Pancreas (tissue), 10 donors: ENCODE results near the gene TMEM169. TPM values are rescaled to one million over a fixed set of nuclear protein-coding genes. Genes with fewer than 3 reads are reported as not detected.

ENCODE experiments used
- ATAC-seq, 4 donors: fragments of 200-7000 bp; cut with Tn5 transposase; one replicate each; pipeline versions ENCODE4 v1.8.0 to v1.9.1; 2020; ENCODE audit warnings: mild to moderate bottlenecking in 4 of 4, moderate library complexity in 4 of 4
- DNase-seq, 6 donors: peaks; one replicate each; pipeline ENCODE4 v3.0.0-alpha.2; 2020
- FAIRE-seq: peaks from 2 replicates; lab custom pipeline; 2012; peaks lifted over from hg19 to GRCh38; lab: Jason Lieb, UNC
- H3K27ac ChIP-seq, 4 donors: fragments of 200-600 bp; sonication (generic); 1 replicate in 3 of 4; 2 replicates in 1 of 4; pipeline versions ENCODE4 v1.5.0 to v1.8.0; 2020
- H3K27me3 ChIP-seq, 4 donors: fragments of 200-600 bp; one replicate each; pipeline ENCODE4 v1.8.0; 2021
- H3K36me3 ChIP-seq, 3 donors: fragments of 200-600 bp; sonication (generic) in 1 of 3; one replicate each; pipeline versions ENCODE4 v1.5.0 to v1.8.0; 2020 to 2021
- H3K4me1 ChIP-seq, 3 donors: fragments of 200-600 bp; one replicate each; pipeline ENCODE4 v1.8.0; 2021
- H3K4me3 ChIP-seq, 4 donors: fragments of 200-600 bp; sonication (generic) in 2 of 4; one replicate each; pipeline versions ENCODE4 v1.5.0 to v1.8.0; 2020 to 2021
- H3K9me3 ChIP-seq, 4 donors: fragments of 200-600 bp; one replicate each; pipeline ENCODE4 v1.8.0; 2021
- WGBS, 2 donors: extraction: QIAGEN DNeasy Blood & Tissue Kit; methylation state at CpG; one replicate each; pipeline ENCODE4 v1.1.7; 2013; 5-methylcytosine and 5-hydroxymethylcytosine counted together
- intact Hi-C, 3 donors: fragments of 100-400 bp; cut with DNase I; formaldehyde crosslinking; loops; one replicate each; pipeline versions ENCODE4 v1.11.1 to v1.14.2; 2022
- polyA plus RNA-seq, 2 donors: library from polyadenylated mRNA; stranded (reverse); fragments of 200-250 nt; gene quantifications; one replicate each; pipeline ENCODE4 v1.2.3, GENCODE V29; 2013
- total RNA-seq, 6 donors: library from RNA; stranded (reverse); fragmentation: NEBNext Ultra II Directional in 4 of 6; extraction: Animal tissue kit (Norgen Biotek cat#: 25700) in 4 of 6; gene quantifications; one replicate each; pipeline versions ENCODE4 v1.2.1 to v1.2.4, GENCODE V29; 2021 to 2023
- TF ChIP-seq, protein P1 (sequence below), 4 donors: fragments of 200-600 bp; sonication (generic) in 3 of 4; IDR thresholded peaks; one replicate each; pipeline versions ENCODE4 v1.5.0 to v1.8.0; 2021; ENCODE audit warnings: antibody characterized with exemption in 4 of 4
- donor health status: healthy with polysubstance abuse.
- donor health status: DM: no; HTN: no; CAD: no; lungs with moderate emphysema.
- donor health status: DM: no; HTN: no; CAD: no.
- donor health status: control.
- donor health status: control.
- donor health status: Bipolar disorder and iron deficiency.
- donor health status: DM: yes; HTN: yes; CAD: no.
- donor health status: DM: no; HTN: no; CAD: no.
- donor health status: DM: no; HTN: no; CAD: no.
- donor health status: DM: yes; HTN: yes; CAD: no.

TMEM169 gene
- total and polyA plus RNA-seq, 8 donors: 0.15 to 0.55 (median 0.44) TPM

GRCh38 chr2:216098421-216099334 lies 17.0 kb downstream of the TMEM169 start:
- H3K27me3 ChIP-seq: peaks cover 0 to 4% (median 0%) of the 10 kb centered on the region in 4 donors
- intact Hi-C loops: no loop called here
- WGBS, 2 donors: 86% methylated on average over 9 of the region's 9 CpGs
- TF ChIP-seq, protein P1, sequence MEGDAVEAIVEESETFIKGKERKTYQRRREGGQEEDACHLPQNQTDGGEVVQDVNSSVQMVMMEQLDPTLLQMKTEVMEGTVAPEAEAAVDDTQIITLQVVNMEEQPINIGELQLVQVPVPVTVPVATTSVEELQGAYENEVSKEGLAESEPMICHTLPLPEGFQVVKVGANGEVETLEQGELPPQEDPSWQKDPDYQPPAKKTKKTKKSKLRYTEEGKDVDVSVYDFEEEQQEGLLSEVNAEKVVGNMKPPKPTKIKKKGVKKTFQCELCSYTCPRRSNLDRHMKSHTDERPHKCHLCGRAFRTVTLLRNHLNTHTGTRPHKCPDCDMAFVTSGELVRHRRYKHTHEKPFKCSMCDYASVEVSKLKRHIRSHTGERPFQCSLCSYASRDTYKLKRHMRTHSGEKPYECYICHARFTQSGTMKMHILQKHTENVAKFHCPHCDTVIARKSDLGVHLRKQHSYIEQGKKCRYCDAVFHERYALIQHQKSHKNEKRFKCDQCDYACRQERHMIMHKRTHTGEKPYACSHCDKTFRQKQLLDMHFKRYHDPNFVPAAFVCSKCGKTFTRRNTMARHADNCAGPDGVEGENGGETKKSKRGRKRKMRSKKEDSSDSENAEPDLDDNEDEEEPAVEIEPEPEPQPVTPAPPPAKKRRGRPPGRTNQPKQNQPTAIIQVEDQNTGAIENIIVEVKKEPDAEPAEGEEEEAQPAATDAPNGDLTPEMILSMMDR (IDR thresholded peaks at IDR 0.05): no peak
- no peak for ATAC-seq
- no peak for FAIRE-seq
- no peak overlapping the region for H3K27ac ChIP-seq
- no peaks in the 10 kb centered on the region for H3K9me3 ChIP-seq
- H3K4me3 ChIP-seq: no peak overlapping the region
- H3K36me3 ChIP-seq: no peaks in the 10 kb centered on the region
- no peak for DNase-seq
- no peaks in the 10 kb centered on the region for H3K4me1 ChIP-seq

DNA sequence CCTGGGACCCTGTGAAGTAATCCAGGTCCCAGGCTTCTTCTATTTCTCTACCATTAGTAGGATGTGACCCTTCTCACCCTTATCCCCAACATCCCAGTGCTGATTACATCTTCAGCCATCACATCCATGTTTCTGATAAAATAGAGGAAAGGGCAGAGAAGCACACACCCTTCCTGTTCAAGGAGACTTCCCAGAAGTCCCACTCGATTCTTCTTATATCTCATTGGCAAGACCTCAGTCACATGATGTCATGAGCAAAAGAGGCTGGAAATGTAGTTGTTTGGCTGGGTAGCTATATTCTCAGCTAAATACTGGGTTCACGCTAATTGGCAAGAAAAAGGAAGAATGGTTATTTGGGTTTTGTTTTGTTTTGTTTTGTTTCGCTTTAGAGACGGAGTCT lies 19.4 kb downstream of the TMEM169 start:
- DNase-seq: no peak
- WGBS, 2 donors: 81 to 93% methylated on average over 4 of the region's 4 CpGs
- no peak for ATAC-seq
- Histone ChIP-seq H3K4me3 (no peak overlapping the region), H3K27me3 (peaks cover 0 to 4% (median 0%) of the 10 kb centered on the region in 4 donors), H3K9me3 (no peaks in the 10 kb centered on the region), H3K4me1 (no peaks in the 10 kb centered on the region), H3K27ac (no peak overlapping the region), H3K36me3 (no peaks in the 10 kb centered on the region)
- FAIRE-seq: no peak
- TF ChIP-seq, protein P1 (IDR thresholded peaks at IDR 0.05): no peak
- intact Hi-C loops: no loop called here

GRCh38 chr2:216103213-216103612 lies 21.5 kb downstream of the TMEM169 start:
- DNase-seq: no peak
- 30 to 67% methylated on average over 1 of the region's 1 CpG for WGBS, 2 donors
- Histone ChIP-seq H3K27ac (no peak overlapping the region), H3K27me3 (peaks cover 0 to 4% (median 0%) of the 10 kb centered on the region in 4 donors), H3K36me3 (no peaks in the 10 kb centered on the region), H3K4me3 (no peak overlapping the region), H3K4me1 (no peaks in the 10 kb centered on the region), H3K9me3 (no peaks in the 10 kb centered on the region)
- TF ChIP-seq, protein P1 (IDR thresholded peaks at IDR 0.05): no peak
- intact Hi-C loops: no loop called here
- ATAC-seq: no peak
- FAIRE-seq: no peak

DNA sequence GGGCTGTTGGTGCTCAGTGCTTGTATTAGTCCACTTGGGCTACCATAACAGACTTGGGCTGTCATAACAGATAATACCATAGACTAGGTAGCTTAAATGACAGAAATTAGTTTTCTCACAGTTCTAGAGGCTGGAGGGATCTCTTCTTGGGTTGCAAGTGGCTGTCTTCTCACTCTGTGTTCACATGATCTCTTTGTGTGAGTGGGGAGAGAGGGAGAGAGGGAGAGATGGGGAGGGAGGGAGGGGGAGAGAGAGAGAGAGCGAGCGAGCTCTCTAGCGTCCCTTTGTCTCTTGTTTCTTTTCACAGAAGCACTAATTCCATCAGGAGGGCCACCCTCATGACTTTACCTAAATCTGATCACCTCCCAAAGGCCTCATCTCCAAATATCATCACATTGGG lies 23.0 kb downstream of the TMEM169 start:
- DNase-seq (no peak), ATAC-seq (no peak), FAIRE-seq (no peak)
- Histone ChIP-seq H3K9me3 (no peaks in the 10 kb centered on the region), H3K4me3 (no peak overlapping the region), H3K27ac (no peak overlapping the region), H3K27me3 (peaks cover 0 to 4% (median 0%) of the 10 kb centered on the region in 4 donors), H3K4me1 (no peaks in the 10 kb centered on the region), H3K36me3 (no peaks in the 10 kb centered on the region)
- TF ChIP-seq, protein P1 (IDR thresholded peaks at IDR 0.05): no peak
- intact Hi-C loops: no loop called here
- 76 to 77% methylated on average over 3 of the region's 3 CpGs for WGBS, 2 donors

GRCh38 chr2:216107320-216107719 lies 25.6 kb downstream of the TMEM169 start:
- Histone ChIP-seq H3K4me1 (peaks cover 9 to 19% (median 19%) of the 10 kb centered on the region in 3 donors), H3K27ac (no peak overlapping the region), H3K4me3 (no peak overlapping the region), H3K36me3 (no peaks in the 10 kb centered on the region), H3K27me3 (peaks cover 0 to 4% (median 0%) of the 10 kb centered on the region in 4 donors), H3K9me3 (no peaks in the 10 kb centered on the region)
- WGBS, 2 donors: 86 to 88% methylated on average over 8 of the region's 8 CpGs
- intact Hi-C loops: no loop called here
- DNase-seq (no peak), ATAC-seq (no peak), FAIRE-seq (no peak)
- TF ChIP-seq, protein P1 (IDR thresholded peaks at IDR 0.05): no peak
